Cardiac muscle cell (in vitro differentiated cells and primary cell): ENCODE results near the gene UPF3B. TPM values are rescaled to one million over a fixed set of nuclear protein-coding genes. Genes with fewer than 3 reads are reported as not detected.
"Not testable (repeated sequence)": the region's sequence is repeated elsewhere in the genome, so short reads cannot be mapped to it uniquely, and the experiment has no call there.

Experiments
- DNase-seq, 2 donors: peaks; one replicate each; pipeline versions ENCODE4 v3.0.0 to v3.0.0-alpha.2; 2010 to 2017; ENCODE audit warnings: low read depth in 1 of 2, low spot score in 1 of 2
- H3K27ac ChIP-seq: fragments of 200-600 bp; sonication (generic); 2 replicates; pipeline ENCODE4 v1.5.1; 2016
- H3K27me3 ChIP-seq: fragments of 200-600 bp; sonication (generic); 2 replicates; pipeline ENCODE4 v1.6.0; 2016; ENCODE audit warnings: control low read depth
- H3K36me3 ChIP-seq: fragments of 200-600 bp; sonication (generic); 2 replicates; pipeline ENCODE4 v1.5.1; 2016; ENCODE audit warnings: control low read depth
- H3K4me1 ChIP-seq: fragments of 200-600 bp; sonication (generic); 2 replicates; pipeline ENCODE4 v1.8.1; 2017; ENCODE audit warnings: low read depth, mild to moderate bottlenecking, mixed run types
- H3K4me3 ChIP-seq: fragments of 200-600 bp; sonication (generic); 2 replicates; pipeline ENCODE4 v1.5.1; 2016; ENCODE audit warnings: mild to moderate bottlenecking
- H3K9me3 ChIP-seq: fragments of 200-600 bp; sonication (generic); 2 replicates; pipeline ENCODE4 v1.5.1; 2017; ENCODE audit warnings: low read depth, mild to moderate bottlenecking, control low read depth
- polyA plus RNA-seq: library from polyadenylated mRNA; unstranded; fragments of >200 nt; fragmentation: Nextera tagmentation; extraction: Ambion mirVana; gene quantifications from 2 replicates; pipeline ENCODE4 v1.2.1, GENCODE V29; 2016
- total RNA-seq: library from RNA; depleted of rRNA; stranded (reverse); fragments of >200 nt; gene quantifications from 2 replicates; pipeline ENCODE4 v1.2.3, GENCODE V29; 2016
- TF ChIP-seq, protein P1 (sequence below): IDR thresholded peaks from 2 replicates; pipeline ENCODE4 v1.5.1; 2012; ENCODE audit warnings: low read depth, mild to moderate bottlenecking, low read length

The UPF3B gene
- total and polyA plus RNA-seq, 2 experiments from 2014 or later: 5.5 to 22.2 TPM

GRCh38 chrX:119828446-119828845 lies 24.3 kb downstream of the UPF3B start:
- no peaks in the 10 kb centered on the region for H3K9me3 ChIP-seq
- H3K4me3 ChIP-seq: no peak overlapping the region
- DNase-seq: no peak
- H3K27me3 ChIP-seq: no peaks in the 10 kb centered on the region
- TF ChIP-seq, protein P1, sequence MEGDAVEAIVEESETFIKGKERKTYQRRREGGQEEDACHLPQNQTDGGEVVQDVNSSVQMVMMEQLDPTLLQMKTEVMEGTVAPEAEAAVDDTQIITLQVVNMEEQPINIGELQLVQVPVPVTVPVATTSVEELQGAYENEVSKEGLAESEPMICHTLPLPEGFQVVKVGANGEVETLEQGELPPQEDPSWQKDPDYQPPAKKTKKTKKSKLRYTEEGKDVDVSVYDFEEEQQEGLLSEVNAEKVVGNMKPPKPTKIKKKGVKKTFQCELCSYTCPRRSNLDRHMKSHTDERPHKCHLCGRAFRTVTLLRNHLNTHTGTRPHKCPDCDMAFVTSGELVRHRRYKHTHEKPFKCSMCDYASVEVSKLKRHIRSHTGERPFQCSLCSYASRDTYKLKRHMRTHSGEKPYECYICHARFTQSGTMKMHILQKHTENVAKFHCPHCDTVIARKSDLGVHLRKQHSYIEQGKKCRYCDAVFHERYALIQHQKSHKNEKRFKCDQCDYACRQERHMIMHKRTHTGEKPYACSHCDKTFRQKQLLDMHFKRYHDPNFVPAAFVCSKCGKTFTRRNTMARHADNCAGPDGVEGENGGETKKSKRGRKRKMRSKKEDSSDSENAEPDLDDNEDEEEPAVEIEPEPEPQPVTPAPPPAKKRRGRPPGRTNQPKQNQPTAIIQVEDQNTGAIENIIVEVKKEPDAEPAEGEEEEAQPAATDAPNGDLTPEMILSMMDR: no peak
- no peaks in the 10 kb centered on the region for H3K4me1 ChIP-seq
- peaks cover 5% of the 10 kb centered on the region for H3K36me3 ChIP-seq
- no peak overlapping the region for H3K27ac ChIP-seq

- Histone ChIP-seq H3K27ac (no peak overlapping the region), H3K9me3 (no peaks in the 10 kb centered on the region), H3K27me3 (no peaks in the 10 kb centered on the region), H3K4me1 (no peaks in the 10 kb centered on the region), H3K36me3 (peaks cover 1% of the 10 kb centered on the region), H3K4me3 (no peak overlapping the region)
- peak in 1 of 2 donors; percentile 28 for DNase-seq
- TF ChIP-seq, protein P1: no peak
Observed at GRCh38 chrX:119826399-119826959, 26.3 kb downstream of the UPF3B start.

- H3K4me1 ChIP-seq, H3K27ac ChIP-seq, H3K9me3 ChIP-seq, DNase-seq, H3K36me3 ChIP-seq, H3K4me3 ChIP-seq, H3K27me3 ChIP-seq: not testable (repeated sequence)
Observed at GRCh38 chrX:119824221-119824620, 28.5 kb downstream of the UPF3B start.

DNA sequence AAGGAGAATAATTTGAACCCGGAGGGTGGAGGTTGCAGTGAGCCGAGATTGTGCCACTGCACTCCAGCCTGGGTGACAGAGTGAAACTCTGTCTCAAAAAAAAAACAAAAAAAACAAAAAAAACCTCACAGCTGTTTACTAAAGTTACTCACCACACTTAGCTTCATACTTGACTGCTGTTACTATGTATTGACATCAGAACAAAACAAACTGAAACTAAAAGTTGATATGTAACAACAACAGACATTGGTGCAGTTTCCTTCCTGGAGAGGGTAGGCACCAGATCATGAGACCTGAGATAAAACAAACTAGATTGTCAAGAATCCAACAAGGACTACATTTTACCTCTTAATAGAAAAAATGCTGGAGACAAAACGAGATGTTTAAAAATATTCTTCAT lies 31.1 kb downstream of the UPF3B start:
- H3K27me3 ChIP-seq, H3K4me1 ChIP-seq, DNase-seq, H3K9me3 ChIP-seq, H3K36me3 ChIP-seq, H3K4me3 ChIP-seq, H3K27ac ChIP-seq: not testable (repeated sequence)

DNA sequence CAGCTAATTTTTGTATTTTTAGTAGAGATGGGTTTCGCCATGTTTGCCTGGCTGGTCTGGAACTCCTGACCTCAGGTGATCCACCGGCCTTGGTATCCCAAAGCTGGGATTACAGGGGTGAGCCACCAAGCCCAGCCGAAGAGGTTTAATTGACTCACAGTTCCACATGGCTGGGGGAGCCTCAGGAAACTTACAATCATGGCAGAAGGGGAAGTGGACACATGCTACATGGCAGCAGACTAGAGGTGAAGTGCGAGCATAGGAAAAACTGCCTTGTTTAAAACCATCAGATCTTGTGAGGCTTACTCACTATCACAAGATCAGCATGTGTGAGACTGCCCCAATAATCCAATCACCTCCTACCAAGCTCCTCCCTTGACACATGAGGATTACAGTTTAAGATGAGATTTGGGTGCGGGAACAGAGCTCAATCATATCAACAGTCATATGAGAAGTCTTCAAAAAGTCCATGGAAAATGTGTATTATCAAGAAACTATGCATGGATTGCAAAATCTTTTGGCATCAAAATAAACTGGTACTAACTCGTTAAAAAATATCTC lies 35.6 kb downstream of the UPF3B start:
- no peak for DNase-seq
- no peak overlapping the region for H3K27ac ChIP-seq
- no peaks in the 10 kb centered on the region for H3K9me3 ChIP-seq
- no peaks in the 10 kb centered on the region for H3K36me3 ChIP-seq
- TF ChIP-seq, protein P1: no peak
- no peaks in the 10 kb centered on the region for H3K27me3 ChIP-seq
- no peaks in the 10 kb centered on the region for H3K4me1 ChIP-seq
- no peak overlapping the region for H3K4me3 ChIP-seq

DNA sequence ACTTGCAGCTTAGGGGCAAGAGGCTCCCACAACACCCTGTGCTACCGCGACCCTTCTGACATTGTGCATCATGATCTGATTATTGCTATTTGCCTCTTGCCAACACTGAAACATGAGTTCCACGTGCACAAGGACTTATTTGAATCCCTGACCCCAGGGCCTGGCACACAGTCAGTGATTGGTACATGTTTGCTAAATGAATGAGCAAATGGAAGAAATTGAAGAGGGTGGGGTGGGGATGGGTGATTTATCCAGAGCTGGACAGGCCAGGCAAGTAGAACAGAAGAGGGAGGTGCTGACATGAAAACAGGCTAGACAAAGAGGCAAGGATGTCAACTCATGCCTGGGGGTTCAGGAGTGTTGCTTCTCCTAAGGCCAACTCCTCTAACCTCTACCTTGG lies 36.5 kb downstream of the UPF3B start:
- Histone ChIP-seq H3K36me3 (no peaks in the 10 kb centered on the region), H3K27ac (no peak overlapping the region), H3K4me3 (no peak overlapping the region), H3K4me1 (no peaks in the 10 kb centered on the region), H3K9me3 (no peaks in the 10 kb centered on the region), H3K27me3 (no peaks in the 10 kb centered on the region)
- TF ChIP-seq, protein P1: no peak
- DNase-seq: no peak
